Measurements from ENCODE around the gene ZNF329.

- TF ChIP-seq, protein P1, sequence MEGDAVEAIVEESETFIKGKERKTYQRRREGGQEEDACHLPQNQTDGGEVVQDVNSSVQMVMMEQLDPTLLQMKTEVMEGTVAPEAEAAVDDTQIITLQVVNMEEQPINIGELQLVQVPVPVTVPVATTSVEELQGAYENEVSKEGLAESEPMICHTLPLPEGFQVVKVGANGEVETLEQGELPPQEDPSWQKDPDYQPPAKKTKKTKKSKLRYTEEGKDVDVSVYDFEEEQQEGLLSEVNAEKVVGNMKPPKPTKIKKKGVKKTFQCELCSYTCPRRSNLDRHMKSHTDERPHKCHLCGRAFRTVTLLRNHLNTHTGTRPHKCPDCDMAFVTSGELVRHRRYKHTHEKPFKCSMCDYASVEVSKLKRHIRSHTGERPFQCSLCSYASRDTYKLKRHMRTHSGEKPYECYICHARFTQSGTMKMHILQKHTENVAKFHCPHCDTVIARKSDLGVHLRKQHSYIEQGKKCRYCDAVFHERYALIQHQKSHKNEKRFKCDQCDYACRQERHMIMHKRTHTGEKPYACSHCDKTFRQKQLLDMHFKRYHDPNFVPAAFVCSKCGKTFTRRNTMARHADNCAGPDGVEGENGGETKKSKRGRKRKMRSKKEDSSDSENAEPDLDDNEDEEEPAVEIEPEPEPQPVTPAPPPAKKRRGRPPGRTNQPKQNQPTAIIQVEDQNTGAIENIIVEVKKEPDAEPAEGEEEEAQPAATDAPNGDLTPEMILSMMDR (conservative IDR thresholded peaks at IDR 0.05 in 1 of 2, IDR thresholded peaks at IDR 0.05 in 1 of 2; ENCODE audit: low read depth in 1 of 2, low read length in 2 of 2): no peak
- no peak for TF ChIP-seq EZH2 (IDR thresholded peaks at IDR 0.05; ENCODE audit: low read length, missing control alignments)
Measured at GRCh38 chr19:58097781-58098681, 52.6 kb downstream of the ZNF329 start, which contains the start of gene ZSCAN18.

Measured in fibroblast of lung (primary cell).